SK-N-SH (cell line): Measurements from ENCODE around the gene RAB34. TPM values are rescaled to one million over a fixed set of nuclear protein-coding genes. Genes with fewer than 3 reads are reported as not detected.

ENCODE experiments used
- CTCF ChIA-PET: fragments of 300-600, 350-600 bp; formaldehyde crosslinking; extraction: SDS; loops from one replicate; lab custom pipeline; 2021; lab: Yijun Ruan, JAX
- POLR2A ChIA-PET: fragments of 350-600 bp; sonication (Branson Sonifier 250); formaldehyde crosslinking; extraction: SDS; loops from one replicate; lab custom pipeline; 2020; ENCODE audit warnings: antibody characterized with exemption, inconsistent platforms; lab: Yijun Ruan, JAX
- DNase-seq: peaks from one replicate; pipeline ENCODE4 v3.0.0; 2012
- H2AFZ ChIP-seq: fragments of 200-600 bp; sonication (generic); 2 replicates; pipeline ENCODE4 v1.8.1; 2016; ENCODE audit warnings: antibody characterized with exemption, mild to moderate bottlenecking, low read depth
- H3F3A ChIP-seq: fragments of 200-600 bp; sonication (generic); replicated peaks from 2 replicates; pipeline ENCODE3; 2016; ENCODE audit warnings: antibody characterized with exemption, mild to moderate bottlenecking; ENCODE audit not compliant: insufficient read depth
- H3K27ac ChIP-seq, 2 experiments: fragments of 200-500 bp in 1 of 2; fragments of 200-600 bp in 1 of 2; sonication (Bioruptor generic) in 1 of 2; sonication (generic), shearing (Covaris generic) in 1 of 2; 2 replicates each; pipeline versions ENCODE4 v1.5.1 to v1.6.1; 2014 to 2016; ENCODE audit warnings: low read depth in 2 of 2, inconsistent platforms in 1 of 2, low read length in 1 of 2, mild to moderate bottlenecking in 1 of 2, mixed read lengths in 1 of 2
- H3K27me3 ChIP-seq: fragments of 200-600 bp; sonication (generic), shearing (Covaris generic); 2 replicates; pipeline ENCODE4 v1.6.1; 2016; ENCODE audit warnings: mixed run types; ENCODE audit not compliant: insufficient read depth
- H3K36me3 ChIP-seq, 2 experiments: fragments of 200-500 bp in 1 of 2; fragments of 200-600 bp in 1 of 2; sonication (Bioruptor generic) in 1 of 2; sonication (generic) in 1 of 2; replicated peaks in 1 of 2; 2 replicates each; pipeline versions ENCODE3 to v1.5.1; 2014 to 2016; ENCODE audit warnings: low read length in 1 of 2, mild to moderate bottlenecking in 1 of 2; ENCODE audit not compliant: insufficient read depth in 2 of 2, control insufficient read depth in 1 of 2
- H3K4me1 ChIP-seq, 2 experiments: fragments of 200-500 bp in 1 of 2; fragments of 200-600 bp in 1 of 2; sonication (Bioruptor generic) in 1 of 2; sonication (generic), shearing (Covaris generic) in 1 of 2; 2 replicates each; pipeline versions ENCODE4 v1.5.1 to v1.6.1; 2014 to 2016; ENCODE audit warnings: low read depth in 1 of 2, low read length in 1 of 2, mixed run types in 1 of 2; ENCODE audit not compliant: insufficient read depth in 2 of 2, control insufficient read depth in 1 of 2
- H3K4me2 ChIP-seq: fragments of 200-600 bp; sonication (generic), shearing (Covaris generic); 2 replicates; pipeline ENCODE4 v1.6.1; 2017; ENCODE audit warnings: mixed run types
- H3K4me3 ChIP-seq, 2 experiments: fragments of 200-500 bp in 1 of 2; fragments of 200-600 bp in 1 of 2; sonication (Bioruptor generic) in 1 of 2; sonication (generic), shearing (Covaris generic) in 1 of 2; 2 replicates each; pipeline versions ENCODE4 v1.5.1 to v1.8.1; 2014 to 2016; ENCODE audit warnings: low read depth in 2 of 2, inconsistent platforms in 1 of 2, low read length in 1 of 2, mild to moderate bottlenecking in 1 of 2, mixed read lengths in 1 of 2, moderate library complexity in 1 of 2
- H3K79me2 ChIP-seq: fragments of 200-600 bp; sonication (generic); 2 replicates; pipeline ENCODE4 v1.8.1; 2017; ENCODE audit warnings: mild to moderate bottlenecking; ENCODE audit not compliant: insufficient read depth
- H3K9ac ChIP-seq: fragments of 200-600 bp; sonication (generic); 2 replicates; pipeline ENCODE4 v1.6.1; 2017; ENCODE audit warnings: mixed run types
- H3K9me2 ChIP-seq: fragments of 200-600 bp; sonication (generic); 2 replicates; pipeline ENCODE4 v1.6.1; 2017; ENCODE audit warnings: mixed run types
- H3K9me3 ChIP-seq: fragments of 200-600 bp; sonication (generic); 2 replicates; pipeline ENCODE4 v1.6.1; 2017; ENCODE audit warnings: mixed run types, mild to moderate bottlenecking, moderate library complexity
- H4K20me1 ChIP-seq: fragments of 200-600 bp; sonication (generic); 2 replicates; pipeline ENCODE4 v1.6.1; 2017; ENCODE audit warnings: mild to moderate bottlenecking, mixed run types; ENCODE audit not compliant: insufficient read depth
- CTCF ChIP-seq: fragments of 200-600 bp; sonication (generic); IDR thresholded peaks from 2 replicates; pipeline ENCODE4 v1.6.1; 2017; ENCODE audit warnings: antibody characterized with exemption, mild to moderate bottlenecking, moderate library complexity
- EP300 ChIP-seq, 2 experiments: IDR thresholded peaks; 2 replicates each; pipeline versions ENCODE4 v1.4.0 to v1.6.1; 2012; ENCODE audit warnings: borderline replicate concordance in 1 of 2, low read depth in 1 of 2, low read length in 1 of 2
- EZH2phosphoT487 ChIP-seq: fragments of 200-600 bp; sonication (generic); IDR thresholded peaks from 2 replicates; pipeline ENCODE4 v1.6.1; 2017; ENCODE audit warnings: low read depth, mixed run types, mild to moderate bottlenecking, antibody characterized with exemption, moderate library complexity, borderline replicate concordance
- FOSL2 ChIP-seq: IDR thresholded peaks from 2 replicates; pipeline ENCODE4 v1.4.0; 2012; ENCODE audit warnings: low read depth, mild to moderate bottlenecking, moderate library complexity, borderline replicate concordance
- FOXM1 ChIP-seq: IDR thresholded peaks from 2 replicates; pipeline ENCODE4 v1.4.0; 2012; ENCODE audit warnings: low read depth, mild to moderate bottlenecking
- GABPA ChIP-seq: IDR thresholded peaks from 2 replicates; pipeline ENCODE4 v1.4.0; 2012; ENCODE audit warnings: low read depth, mild to moderate bottlenecking
- MAX ChIP-seq: IDR thresholded peaks from 2 replicates; pipeline ENCODE4 v1.4.0; 2012; ENCODE audit warnings: low read depth
- NFIC ChIP-seq: IDR thresholded peaks from 2 replicates; pipeline ENCODE4 v1.4.0; 2012; ENCODE audit warnings: borderline replicate concordance
- NRF1 ChIP-seq: IDR thresholded peaks from 2 replicates; pipeline ENCODE4 v1.6.1; 2012; ENCODE audit warnings: low read depth, mild to moderate bottlenecking, low read length
- PBX3 ChIP-seq: IDR thresholded peaks from 2 replicates; pipeline ENCODE4; 2012
- RAD21 ChIP-seq: IDR thresholded peaks from 2 replicates; pipeline ENCODE4 v1.6.1; 2012; ENCODE audit warnings: mild to moderate bottlenecking, low read length
- RCOR1 ChIP-seq: fragments of 150-350 bp; IDR thresholded peaks from 2 replicates; pipeline ENCODE4 v1.6.1; 2017; ENCODE audit warnings: antibody characterized with exemption, low read length
- RFX5 ChIP-seq: IDR thresholded peaks from 2 replicates; pipeline ENCODE4 v1.6.1; 2012; ENCODE audit warnings: mild to moderate bottlenecking, improper control_type of control experiment, low read length
- TAF1 ChIP-seq: IDR thresholded peaks from 2 replicates; pipeline ENCODE4 v1.6.1; 2012; ENCODE audit warnings: low read depth, mild to moderate bottlenecking, low read length, moderate library complexity, borderline replicate concordance
- USF1 ChIP-seq: IDR thresholded peaks from 2 replicates; pipeline ENCODE4 v1.4.0; 2012; ENCODE audit warnings: low read depth, borderline replicate concordance
- USF2 ChIP-seq: fragments of 150-350 bp; IDR thresholded peaks from 2 replicates; pipeline ENCODE4 v1.6.1; 2017; ENCODE audit warnings: antibody characterized with exemption, low read length, low read depth, borderline replicate concordance
- ZBTB33 ChIP-seq: IDR thresholded peaks from 2 replicates; pipeline ENCODE4 v1.4.0; 2012; ENCODE audit warnings: low read depth, borderline replicate concordance
- WGBS: methylation state at CpG from one replicate; pipeline ENCODE4 v1.1.6; 2017; ENCODE audit warnings: low lambda C conversion rate; 5-methylcytosine and 5-hydroxymethylcytosine counted together
- polyA plus RNA-seq, 3 experiments: library from polyadenylated mRNA; depleted of rRNA; stranded (reverse); fragments of >200 nt; gene quantifications; 2 replicates each; pipeline ENCODE4 v1.2.3, GENCODE V29; 2012

RAB34 gene
- polyA plus RNA-seq, 1 of the 3 experiments (the other 2 are of a cell fraction) = 0.18 TPM

- H3K9me3 ChIP-seq = no peaks in the 10 kb centered on the region
- 93% methylated on average over 1 of the region's 1 CpG for WGBS
- H3K4me3 ChIP-seq = no peak overlapping the region
- no peak overlapping the region for H2AFZ ChIP-seq
- peaks cover 81% of the 10 kb centered on the region for H3K79me2 ChIP-seq
- H3K36me3 ChIP-seq = peaks cover 39 to 44% of the 10 kb centered on the region in 2 experiments
- H3K27me3 ChIP-seq = no peaks in the 10 kb centered on the region
- DNase-seq = no peak
- no peak for TF ChIP-seq FOSL2
- no peak for TF ChIP-seq EZH2phosphoT487
- no peak for TF ChIP-seq FOXM1
- no peak for TF ChIP-seq GABPA
- no peak for TF ChIP-seq RAD21
- TF ChIP-seq RCOR1 = no peak
- H3K4me2 ChIP-seq = no peak overlapping the region
- H3K4me1 ChIP-seq = peaks cover 0 to 7% of the 10 kb centered on the region in 2 experiments; a peak in 2 of 4 replicates
- no peaks in the 10 kb centered on the region for H3F3A ChIP-seq
- H3K27ac ChIP-seq = no peak overlapping the region
- no peak overlapping the region for H3K9ac ChIP-seq
- ChIA-PET POLR2A (interaction anchor here (1.6 kb wide), 1 partner anchor 52 kb away, joined by 3 read pairs; the partner anchor contains the start of gene RPL23A), CTCF (interaction anchor here (0.9 to 1.5 kb wide), 7 partner anchors 10 to 59 kb away, joined by 3 to 6 read pairs (median 3); partner anchors contain the start of gene BLTP2)
- H4K20me1 ChIP-seq = peaks cover 53% of the 10 kb centered on the region
- no peaks in the 10 kb centered on the region for H3K9me2 ChIP-seq
Observed at GRCh38 chr17:28667870-28668269, 49.8 kb downstream of the RAB34 start.

- WGBS = 98% methylated on average over 2 of the region's 2 CpGs
- peaks cover 95% of the 10 kb centered on the region for H3K79me2 ChIP-seq
- H2AFZ ChIP-seq = no peak overlapping the region
- H3K4me3 ChIP-seq = no peak overlapping the region
- H3K9me3 ChIP-seq = no peaks in the 10 kb centered on the region
- ChIA-PET POLR2A (no interaction called here), CTCF (interaction anchor here (1.0 to 1.7 kb wide), 2 partner anchors 19 to 61 kb away, joined by 3 read pairs; no protein-coding TSS in a partner anchor)
- peaks cover 26 to 28% of the 10 kb centered on the region in 2 experiments for H3K36me3 ChIP-seq
- peaks cover 53% of the 10 kb centered on the region for H4K20me1 ChIP-seq
- DNase-seq = no peak
- no peaks in the 10 kb centered on the region for H3K9me2 ChIP-seq
- no peaks in the 10 kb centered on the region for H3K27me3 ChIP-seq
- H3F3A ChIP-seq = peaks cover 4% of the 10 kb centered on the region
- H3K4me1 ChIP-seq = peaks cover under 1 to 8% of the 10 kb centered on the region in 2 experiments; a peak in 2 of 4 replicates
- no peak overlapping the region for H3K9ac ChIP-seq
- no peak overlapping the region for H3K4me2 ChIP-seq
- no peak overlapping the region for H3K27ac ChIP-seq
- TF ChIP-seq NRF1 (no peak), CTCF (no peak), RFX5 (no peak), MAX (no peak), NFIC (no peak), FOSL2 (no peak), EP300 (IDR thresholded peaks at IDR 0.05; ENCODE audit: borderline replicate concordance in 1 of 2, low read depth in 1 of 2, low read length in 1 of 2) (no peak), PBX3 (no peak), ZBTB33 (no peak), TAF1 (no peak), USF2 (no peak), USF1 (no peak)
Observed at GRCh38 chr17:28665994-28666393, 51.7 kb downstream of the RAB34 start.
